OCI-LY1 (cell line): Measurements from ENCODE around the gene ZNF316.

ENCODE experiments used
- EZH2 ChIP-seq: fragments of 200-600 bp; sonication (generic), shearing (Covaris generic); IDR thresholded peaks from 2 replicates; pipeline ENCODE4 v1.8.0; 2017; ENCODE audit warnings: borderline replicate concordance, mixed run types, mild to moderate bottlenecking, antibody characterized with exemption, low read length, moderate library complexity, mixed read lengths
- TF ChIP-seq, protein P1 (sequence below): fragments of 200-600 bp; sonication (generic), shearing (Covaris generic); IDR thresholded peaks from 2 replicates; pipeline ENCODE4 v1.5.1; 2017; ENCODE audit warnings: mild to moderate bottlenecking, antibody characterized with exemption, low read length, moderate library complexity, mixed read lengths

DNA sequence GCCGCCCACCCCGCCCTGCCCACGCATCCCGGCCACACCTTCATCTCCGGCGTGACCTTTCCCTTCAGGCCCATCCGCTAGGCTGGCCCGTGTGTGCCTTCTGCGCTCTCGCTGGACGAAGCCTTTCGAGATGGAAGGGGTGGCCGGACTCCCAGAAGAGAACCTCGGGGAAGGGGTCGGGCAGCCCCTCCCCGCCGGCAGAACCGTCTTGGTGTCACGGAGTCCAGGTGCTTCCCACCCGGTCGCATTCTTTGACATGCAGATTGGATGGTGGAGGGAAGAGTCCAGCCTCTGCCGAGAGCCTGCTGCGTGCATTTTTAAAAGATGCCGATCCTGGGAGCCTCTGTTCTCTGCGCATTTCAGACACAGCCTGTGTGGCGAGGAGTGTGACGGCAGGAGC, 29.0 kb upstream of the ZNF316 start:
- TF ChIP-seq, protein P1, sequence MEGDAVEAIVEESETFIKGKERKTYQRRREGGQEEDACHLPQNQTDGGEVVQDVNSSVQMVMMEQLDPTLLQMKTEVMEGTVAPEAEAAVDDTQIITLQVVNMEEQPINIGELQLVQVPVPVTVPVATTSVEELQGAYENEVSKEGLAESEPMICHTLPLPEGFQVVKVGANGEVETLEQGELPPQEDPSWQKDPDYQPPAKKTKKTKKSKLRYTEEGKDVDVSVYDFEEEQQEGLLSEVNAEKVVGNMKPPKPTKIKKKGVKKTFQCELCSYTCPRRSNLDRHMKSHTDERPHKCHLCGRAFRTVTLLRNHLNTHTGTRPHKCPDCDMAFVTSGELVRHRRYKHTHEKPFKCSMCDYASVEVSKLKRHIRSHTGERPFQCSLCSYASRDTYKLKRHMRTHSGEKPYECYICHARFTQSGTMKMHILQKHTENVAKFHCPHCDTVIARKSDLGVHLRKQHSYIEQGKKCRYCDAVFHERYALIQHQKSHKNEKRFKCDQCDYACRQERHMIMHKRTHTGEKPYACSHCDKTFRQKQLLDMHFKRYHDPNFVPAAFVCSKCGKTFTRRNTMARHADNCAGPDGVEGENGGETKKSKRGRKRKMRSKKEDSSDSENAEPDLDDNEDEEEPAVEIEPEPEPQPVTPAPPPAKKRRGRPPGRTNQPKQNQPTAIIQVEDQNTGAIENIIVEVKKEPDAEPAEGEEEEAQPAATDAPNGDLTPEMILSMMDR: no peak
- TF ChIP-seq EZH2: no peak
